Jurkat, Clone E6-1 (cell line): ENCODE results near the gene CGB2.
"Not testable (repeated sequence)": the region's sequence is repeated elsewhere in the genome, so short reads cannot be mapped to it uniquely, and the experiment has no call there.

Source experiments
- DNase-seq: peaks from one replicate; pipeline ENCODE4 v3.0.0-alpha.2; 2011; ENCODE audit warnings: low read depth, low spot score
- H3K4me3 ChIP-seq: 2 replicates; pipeline ENCODE4 v1.5.1; 2011; ENCODE audit warnings: mild to moderate bottlenecking, low read length, control low read depth, moderate library complexity

Gene CGB2

DNA sequence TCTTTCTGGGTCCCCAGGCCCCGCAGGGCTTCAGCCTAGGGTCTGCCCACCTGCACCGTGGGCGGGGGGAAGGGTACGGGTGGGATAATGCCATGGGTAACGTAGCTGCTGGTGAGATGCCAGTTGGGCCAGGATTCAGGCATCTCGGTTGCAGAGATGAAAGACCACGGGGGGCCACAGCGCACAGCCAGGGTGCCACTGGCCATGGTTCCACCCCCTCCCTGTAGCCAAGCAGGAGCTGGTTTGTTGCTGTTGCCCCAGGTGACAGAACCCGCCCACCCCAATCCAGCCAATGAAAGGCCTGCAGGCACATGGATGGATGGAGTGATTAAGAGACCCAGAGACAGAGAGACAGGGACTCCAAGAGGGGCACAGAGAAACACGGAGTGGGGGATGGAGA, 26.9 kb downstream of the CGB2 start:
- peak; percentile 20 for DNase-seq

GRCh38 chr19:49059053-49059452, 27.4 kb downstream of the CGB2 start:
- no peak for DNase-seq
- H3K4me3 ChIP-seq, result no peak overlapping the region

More for the DNA sequence above, 26.9 kb downstream of the CGB2 start:
- no peak overlapping the region for H3K4me3 ChIP-seq

DNA sequence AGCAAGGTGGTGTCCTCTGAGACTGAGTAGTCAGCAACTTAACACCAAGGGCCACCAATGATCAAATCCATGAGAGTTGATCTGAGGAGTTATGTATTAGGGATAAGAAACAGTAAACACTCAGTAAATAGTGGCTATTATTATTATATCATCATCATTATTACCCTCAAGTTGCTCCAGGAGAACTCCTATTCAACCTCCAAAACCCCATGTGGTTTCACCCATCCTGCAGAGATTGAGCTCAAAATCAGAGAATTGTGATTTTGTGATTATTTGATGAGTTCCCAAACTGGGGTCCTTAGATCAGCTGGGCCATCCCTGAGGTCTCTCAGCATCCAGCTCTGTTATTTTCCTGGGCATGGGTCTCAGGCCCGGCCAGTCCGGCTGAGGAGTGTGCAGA, 29.3 kb downstream of the CGB2 start:
- no peak for DNase-seq
- H3K4me3 ChIP-seq, result no peak overlapping the region

DNA sequence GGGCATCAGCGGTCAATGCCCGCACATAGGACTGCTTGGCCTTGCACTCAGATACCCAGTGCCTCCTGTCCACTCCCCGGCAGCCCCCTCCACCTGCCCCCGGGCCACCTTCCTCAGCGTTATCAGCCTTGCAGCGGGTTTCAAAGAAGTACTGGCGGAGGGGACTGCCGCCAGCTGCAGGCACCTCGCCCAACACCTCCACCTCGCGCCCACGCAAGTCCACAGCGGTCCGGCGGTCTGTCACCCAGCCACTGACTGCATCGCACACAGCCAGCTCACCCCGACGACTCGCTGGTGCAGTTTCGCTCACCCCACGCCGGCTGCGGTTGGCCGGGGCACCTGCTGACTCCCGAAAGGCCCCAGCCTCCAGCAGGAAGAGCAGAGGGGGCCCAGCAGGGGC, 29.8 kb downstream of the CGB2 start:
- H3K4me3 ChIP-seq, result no peak overlapping the region
- no peak for DNase-seq

DNA sequence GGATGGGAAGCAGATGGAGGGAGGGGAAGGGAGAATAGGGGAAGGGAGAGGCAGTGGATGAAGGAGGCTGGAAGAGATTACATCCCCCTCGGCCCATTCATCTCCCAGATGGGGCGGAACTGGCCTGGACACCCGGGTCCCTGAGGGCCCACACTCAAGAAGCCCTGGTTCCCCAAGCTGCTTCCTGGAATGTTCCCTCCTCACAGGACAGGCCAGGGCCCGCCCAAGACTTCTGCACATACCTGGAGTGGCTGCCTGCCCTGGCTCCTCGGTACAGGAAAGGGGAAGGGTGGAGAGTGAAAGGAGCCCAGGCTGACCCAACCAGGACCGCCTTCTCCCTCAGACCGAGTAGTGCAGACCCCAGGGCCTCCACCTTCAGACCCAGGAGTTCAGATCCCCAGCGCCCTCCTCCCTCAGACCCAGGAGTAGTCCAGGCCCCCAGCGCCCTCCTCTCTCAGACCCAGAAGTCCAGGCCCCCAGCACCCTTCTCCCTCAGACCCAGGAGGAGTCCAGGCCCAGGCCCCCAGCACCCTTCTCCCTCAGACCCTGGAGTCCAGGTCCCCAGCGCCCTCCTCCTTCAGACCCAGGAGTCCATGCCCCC, 32.4 kb downstream of the CGB2 start:
- no peak overlapping the region for H3K4me3 ChIP-seq
- DNase-seq, result no peak

DNA sequence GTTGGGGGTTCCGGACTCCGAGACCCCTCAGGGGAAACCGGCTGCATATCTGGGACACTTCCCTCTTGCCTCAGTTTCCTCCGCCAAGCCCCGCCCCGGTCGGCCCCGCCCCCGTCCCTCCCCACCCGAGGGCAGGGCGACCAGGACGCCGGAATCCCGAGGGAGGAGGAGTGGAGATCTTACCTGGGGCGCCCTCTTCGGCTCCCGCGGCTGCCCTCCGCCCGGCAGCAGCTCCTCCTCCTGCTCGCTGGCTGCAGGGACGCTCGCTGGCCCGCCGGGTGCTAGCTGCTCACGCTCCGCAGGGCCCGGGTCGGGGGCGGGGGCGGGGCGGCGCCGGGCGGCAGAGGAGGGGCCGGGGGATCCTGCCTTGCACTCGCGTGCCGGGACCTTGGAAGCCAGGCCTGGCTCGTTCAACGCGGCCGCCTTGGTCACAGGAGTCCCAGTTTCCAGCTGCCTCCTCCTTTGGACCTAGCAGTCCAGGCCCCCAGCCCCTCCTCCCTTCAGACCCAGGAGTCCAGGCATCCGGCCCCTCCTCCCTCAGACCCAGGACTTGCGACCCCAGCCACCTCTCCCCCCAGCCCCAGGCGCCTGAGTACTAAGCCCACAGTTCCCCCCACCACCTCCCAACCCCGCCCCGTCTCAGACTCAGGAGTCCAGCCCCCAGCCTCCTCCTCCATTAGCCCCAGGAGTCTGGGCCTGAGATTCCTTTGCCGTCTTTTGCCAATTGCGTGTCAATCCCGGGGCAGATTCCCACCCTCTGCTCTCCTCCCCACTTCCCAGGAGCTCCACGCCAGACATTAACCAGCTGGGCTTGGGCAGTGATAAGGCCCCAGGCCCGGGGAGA, 33.3 kb downstream of the CGB2 start, which contains the start of gene NTF4:
NTF4 (minus strand) TSS at position 51 of the 844 bp plus-strand sequence. CDS start 2,821 bp downstream, outside the sequence.
- DNase-seq, result no peak
- no peak within 1 kb of the TSS for H3K4me3 ChIP-seq

- H3K4me3 ChIP-seq, result no peak overlapping the region
- DNase-seq, result no peak
Measured at GRCh38 chr19:49065905-49066512, 34.3 kb downstream of the CGB2 start.

DNA sequence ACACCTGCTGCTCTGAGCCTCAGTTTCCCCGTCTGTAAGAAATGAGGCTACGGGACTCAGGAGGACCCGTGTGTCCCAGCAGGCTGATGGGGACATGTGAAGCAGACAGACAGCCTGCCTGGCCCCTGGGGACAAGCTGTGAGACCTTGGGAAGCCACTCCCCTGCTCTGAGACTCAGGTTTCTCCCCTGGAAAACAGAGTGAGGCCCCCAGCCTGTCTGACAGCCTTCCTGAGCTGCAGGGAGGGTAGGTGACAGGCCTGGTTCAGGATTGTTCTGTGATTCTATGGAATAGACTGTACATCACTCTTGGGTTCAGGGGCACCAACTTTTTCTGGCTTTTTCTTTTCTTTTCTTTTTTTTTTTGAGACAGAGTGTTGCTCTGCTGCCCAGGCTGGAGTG, 35.9 kb downstream of the CGB2 start:
- no peak for DNase-seq
- H3K4me3 ChIP-seq, result no peak overlapping the region

- no peak for DNase-seq
- no peak overlapping the region for H3K4me3 ChIP-seq
Measured at GRCh38 chr19:49069026-49069425, 37.3 kb downstream of the CGB2 start.

DNA sequence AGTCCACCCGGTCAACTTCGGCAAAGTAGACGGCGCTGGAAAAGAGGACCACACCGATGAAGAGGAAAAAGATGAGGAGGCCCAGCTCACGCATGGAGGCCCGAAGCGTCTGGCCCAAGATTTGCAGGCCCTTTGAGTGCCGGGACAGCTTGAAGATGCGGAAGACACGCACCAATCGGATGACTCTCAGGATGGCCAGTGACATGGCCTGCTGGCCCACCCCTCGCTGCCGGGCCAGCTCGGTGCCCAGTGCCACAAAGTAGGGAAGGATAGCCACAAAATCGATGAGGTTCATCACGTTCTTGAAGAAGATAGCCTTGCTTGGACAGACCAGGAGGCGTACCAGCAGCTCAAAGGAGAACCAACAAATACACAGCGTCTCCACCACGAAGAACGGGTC, 38.7 kb downstream of the CGB2 start:
- no peak overlapping the region for H3K4me3 ChIP-seq
- DNase-seq, result no peak

DNA sequence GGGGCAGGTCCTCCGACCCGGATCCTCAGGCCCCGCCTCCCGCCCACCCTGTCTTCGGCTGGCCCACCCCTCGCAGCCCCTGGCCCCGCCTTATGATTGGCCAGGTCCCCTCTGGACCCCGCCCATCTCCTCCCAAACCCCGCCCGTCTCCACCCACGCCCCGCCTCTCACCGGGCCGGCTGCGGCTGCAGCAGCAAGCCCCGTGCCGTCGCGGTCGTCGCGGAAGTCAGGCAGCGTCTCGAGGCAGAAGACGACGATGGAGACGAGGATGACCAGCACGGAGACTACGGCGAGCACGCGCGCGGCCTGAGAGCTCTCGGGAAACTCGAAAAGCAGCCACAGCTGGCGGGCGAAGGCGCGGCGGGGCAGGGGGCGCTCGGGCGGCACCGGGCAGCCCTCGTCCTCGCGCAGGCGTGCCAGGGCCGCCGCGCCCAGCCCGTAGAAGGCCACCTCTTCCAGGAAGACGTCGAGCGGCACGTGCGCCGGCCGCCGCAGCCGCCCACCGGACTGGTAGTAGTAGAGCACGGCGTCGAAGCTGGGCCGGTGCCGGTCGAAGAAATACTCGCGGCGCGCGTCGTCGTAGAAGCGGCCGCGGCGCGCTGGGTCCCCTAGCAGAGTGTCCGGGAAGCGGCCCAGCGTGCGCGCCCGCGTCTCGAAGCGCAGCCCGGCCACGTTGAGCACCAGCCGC, 40.3 kb downstream of the CGB2 start:
- no peak overlapping the region for H3K4me3 ChIP-seq
- no peak for DNase-seq

- DNase-seq, result no peak
Measured at GRCh38 chr19:49073514-49074378, 42.1 kb downstream of the CGB2 start.

GRCh38 chr19:49074869-49075268, 43.2 kb downstream of the CGB2 start:
- not testable (repeated sequence) for H3K4me3 ChIP-seq, DNase-seq

More at GRCh38 chr19:49073514-49074378, 42.1 kb downstream of the CGB2 start:
- no peak overlapping the region for H3K4me3 ChIP-seq

DNA sequence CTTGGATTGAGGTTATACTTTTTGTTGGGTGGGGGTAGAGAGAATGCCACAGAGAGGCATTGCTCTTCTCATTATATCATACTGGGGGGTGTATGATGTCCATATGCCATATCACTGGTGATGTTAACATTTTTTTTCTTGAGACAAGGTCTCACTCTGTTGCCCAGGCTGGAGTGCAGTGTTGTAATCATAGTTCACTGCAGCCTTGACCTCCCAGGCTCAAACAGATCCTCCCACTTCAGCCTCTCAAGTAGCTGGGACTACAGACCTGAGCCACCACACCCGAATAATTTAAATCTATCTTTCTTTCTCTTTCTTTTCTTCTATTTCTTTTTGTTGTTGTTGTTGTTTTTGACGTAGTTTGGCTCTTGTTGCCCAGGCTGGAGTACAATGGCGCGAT, 48.7 kb downstream of the CGB2 start:
- H3K4me3 ChIP-seq, result no peak overlapping the region
- no peak for DNase-seq

DNA sequence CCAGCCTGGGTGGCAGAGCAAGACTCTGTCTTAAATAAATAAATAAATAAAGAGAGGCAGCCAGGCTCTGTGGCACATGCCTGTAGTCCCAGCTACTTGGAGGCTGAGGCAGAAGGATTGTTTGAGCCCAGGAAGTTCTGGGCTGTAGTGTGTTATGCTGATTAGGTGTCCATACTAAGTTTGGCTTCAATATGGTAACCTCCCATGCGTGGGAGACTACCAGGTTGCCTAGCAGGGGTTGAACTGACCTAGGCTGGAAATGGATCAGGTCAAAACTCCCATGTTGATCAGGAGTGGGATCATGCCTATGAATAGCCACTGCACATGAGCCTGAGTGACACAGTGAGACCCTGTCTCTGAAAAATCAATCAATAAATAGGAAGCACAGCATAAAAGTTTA, 49.6 kb downstream of the CGB2 start:
- DNase-seq, result no peak
- no peak overlapping the region for H3K4me3 ChIP-seq
